ENCODE results near the gene NDST1.

NDST1 gene

DNA sequence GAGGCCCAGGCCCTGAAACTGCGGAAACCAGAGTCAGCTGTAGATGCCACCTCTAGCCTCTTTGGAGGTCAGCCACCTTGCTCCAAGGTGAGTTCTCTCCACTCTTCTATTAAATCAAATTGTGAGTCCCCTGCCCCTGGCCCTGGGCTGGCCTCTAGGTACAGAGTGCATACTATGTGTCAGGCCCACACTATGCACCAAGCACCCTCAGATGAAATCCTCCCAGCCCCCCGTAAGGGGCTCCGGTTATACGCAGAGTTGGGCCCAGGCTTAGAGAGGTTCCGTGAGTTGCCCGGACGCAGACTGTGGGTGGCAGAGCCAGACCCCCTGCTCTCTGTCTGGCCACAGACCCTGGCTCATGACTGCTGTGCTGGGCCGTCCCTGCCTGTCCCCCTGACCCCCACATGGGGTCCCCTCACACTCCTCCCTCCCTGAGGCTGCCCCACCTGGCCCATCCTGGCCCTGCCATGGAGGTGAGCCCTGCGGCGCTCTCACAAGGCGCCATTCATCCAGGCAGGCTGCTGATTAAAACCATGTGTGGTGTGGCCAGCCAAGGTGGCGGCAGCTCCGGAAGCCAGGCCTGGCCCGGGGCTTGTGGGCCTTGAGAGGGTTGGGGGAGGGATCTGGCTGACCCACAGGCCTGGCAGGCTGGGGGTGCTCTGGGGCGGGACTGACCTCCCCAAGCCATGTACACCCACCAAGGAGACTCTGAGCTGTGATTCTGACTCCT is 67.1 kb downstream of the NDST1 start:
- TF ChIP-seq, protein P1, sequence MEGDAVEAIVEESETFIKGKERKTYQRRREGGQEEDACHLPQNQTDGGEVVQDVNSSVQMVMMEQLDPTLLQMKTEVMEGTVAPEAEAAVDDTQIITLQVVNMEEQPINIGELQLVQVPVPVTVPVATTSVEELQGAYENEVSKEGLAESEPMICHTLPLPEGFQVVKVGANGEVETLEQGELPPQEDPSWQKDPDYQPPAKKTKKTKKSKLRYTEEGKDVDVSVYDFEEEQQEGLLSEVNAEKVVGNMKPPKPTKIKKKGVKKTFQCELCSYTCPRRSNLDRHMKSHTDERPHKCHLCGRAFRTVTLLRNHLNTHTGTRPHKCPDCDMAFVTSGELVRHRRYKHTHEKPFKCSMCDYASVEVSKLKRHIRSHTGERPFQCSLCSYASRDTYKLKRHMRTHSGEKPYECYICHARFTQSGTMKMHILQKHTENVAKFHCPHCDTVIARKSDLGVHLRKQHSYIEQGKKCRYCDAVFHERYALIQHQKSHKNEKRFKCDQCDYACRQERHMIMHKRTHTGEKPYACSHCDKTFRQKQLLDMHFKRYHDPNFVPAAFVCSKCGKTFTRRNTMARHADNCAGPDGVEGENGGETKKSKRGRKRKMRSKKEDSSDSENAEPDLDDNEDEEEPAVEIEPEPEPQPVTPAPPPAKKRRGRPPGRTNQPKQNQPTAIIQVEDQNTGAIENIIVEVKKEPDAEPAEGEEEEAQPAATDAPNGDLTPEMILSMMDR (conservative IDR thresholded peaks at IDR 0.05; ENCODE audit: low read length), result no peak
- no peak overlapping the region for H3K4me3 ChIP-seq (ENCODE audit: low read length)
- DNase-seq (ENCODE audit: low read depth), result peak; percentile 27

DNA sequence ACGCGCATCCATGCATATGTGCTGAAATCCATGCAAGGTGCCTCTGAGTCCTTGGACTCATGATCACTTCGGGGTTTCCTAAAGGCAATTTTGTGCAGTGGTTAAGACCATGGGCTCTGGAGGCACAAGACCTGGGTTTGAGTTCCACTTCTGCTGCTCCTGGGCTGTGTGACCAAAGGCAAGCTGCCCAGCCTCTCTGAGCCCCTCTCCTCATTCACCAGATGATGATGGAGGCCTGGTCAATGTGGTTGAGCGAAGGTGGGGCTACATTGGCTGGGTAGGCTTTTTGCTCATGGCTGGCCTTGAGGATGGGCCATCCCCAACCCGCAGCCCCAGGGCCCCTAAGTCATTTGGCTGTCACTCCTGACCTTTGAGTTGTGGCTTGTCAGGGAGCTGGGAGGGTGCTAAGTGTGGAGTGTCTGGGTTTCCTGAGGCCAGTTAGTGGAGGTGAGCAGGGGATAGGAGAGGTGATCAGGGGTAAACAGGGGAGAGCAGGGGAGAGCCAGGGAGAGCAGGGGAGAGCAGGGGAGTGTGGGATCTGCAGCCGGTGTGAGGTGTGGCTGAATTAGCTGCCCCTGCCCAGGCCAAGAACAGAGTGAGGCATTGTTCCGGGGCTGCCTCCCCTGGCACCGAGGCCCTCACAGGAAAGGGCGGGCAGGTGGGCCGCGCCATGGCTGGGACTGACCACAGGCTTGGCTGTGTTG is 68.0 kb downstream of the NDST1 start:
- TF ChIP-seq, protein P1 (conservative IDR thresholded peaks at IDR 0.05; ENCODE audit: low read length), result no peak
- no peak for DNase-seq (ENCODE audit: low read depth)
- H3K4me3 ChIP-seq (ENCODE audit: low read length), result no peak overlapping the region

DNA sequence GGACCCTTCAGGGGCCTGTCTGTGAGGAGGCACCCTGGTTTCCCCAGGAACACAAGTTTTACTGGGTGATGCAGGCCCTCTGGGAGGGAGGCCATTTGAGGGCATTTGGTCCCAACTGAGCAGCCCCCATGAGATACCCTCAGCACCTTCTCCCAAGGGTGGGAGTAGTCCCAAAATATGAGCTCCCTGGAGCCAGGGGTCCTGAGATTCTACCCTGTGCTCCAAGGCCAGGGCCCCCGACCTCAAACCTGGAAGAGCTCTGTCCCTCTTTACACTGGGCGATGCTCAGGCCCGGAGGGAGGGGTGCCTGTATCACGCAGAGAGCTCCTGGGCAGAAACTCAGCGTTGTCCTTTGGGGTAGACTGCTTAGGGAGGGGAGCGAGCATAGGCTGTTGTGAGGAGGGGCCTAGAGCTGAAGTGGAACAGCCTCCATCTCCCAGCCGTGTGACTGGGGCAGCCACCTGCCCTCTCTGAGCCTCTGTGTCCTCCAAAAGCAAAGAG is 68.6 kb downstream of the NDST1 start:
- no peak for DNase-seq (ENCODE audit: low read depth)
- no peak overlapping the region for H3K4me3 ChIP-seq (ENCODE audit: low read length)
- TF ChIP-seq, protein P1 (conservative IDR thresholded peaks at IDR 0.05; ENCODE audit: low read length), result no peak

DNA sequence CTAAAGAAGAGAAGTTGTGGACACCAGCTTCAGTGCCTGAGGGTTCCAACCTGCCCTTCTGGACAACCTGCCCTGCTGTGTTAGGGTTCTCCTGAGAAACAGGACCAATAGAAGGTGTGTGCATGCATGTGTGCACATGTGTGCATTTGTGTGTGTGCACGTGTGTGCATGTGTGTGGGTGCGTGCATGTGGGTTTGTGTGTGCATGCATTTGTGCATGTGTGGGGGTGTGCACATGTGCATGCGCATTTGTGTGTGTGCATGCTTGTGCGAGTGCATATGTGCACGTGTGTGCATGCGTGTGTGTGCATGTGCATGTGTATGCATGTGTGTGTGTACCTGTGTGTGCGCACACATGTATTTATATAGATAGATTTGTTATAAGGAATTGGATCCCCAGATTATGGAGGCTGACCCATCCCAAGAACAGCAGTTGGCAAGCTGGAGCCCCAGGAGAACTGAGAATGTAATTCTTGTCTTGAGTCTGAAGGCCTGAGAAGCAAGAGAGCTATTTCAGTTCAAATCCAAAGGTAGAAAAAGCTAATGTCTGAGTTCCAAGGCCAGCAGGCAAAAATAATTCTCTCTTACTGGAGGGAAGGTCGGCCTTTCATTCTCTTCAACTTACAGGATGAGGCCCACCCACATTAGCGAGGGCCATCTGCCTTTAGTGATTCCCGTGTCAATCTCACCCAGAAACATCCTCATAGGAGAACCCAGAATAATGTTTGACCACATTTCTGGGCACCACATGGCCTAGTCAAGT is 69.6 kb downstream of the NDST1 start:
- TF ChIP-seq, protein P1 (conservative IDR thresholded peaks at IDR 0.05; ENCODE audit: low read length), result no peak
- DNase-seq (ENCODE audit: low read depth), result no peak
- H3K4me3 ChIP-seq (ENCODE audit: low read length), result no peak overlapping the region

DNA sequence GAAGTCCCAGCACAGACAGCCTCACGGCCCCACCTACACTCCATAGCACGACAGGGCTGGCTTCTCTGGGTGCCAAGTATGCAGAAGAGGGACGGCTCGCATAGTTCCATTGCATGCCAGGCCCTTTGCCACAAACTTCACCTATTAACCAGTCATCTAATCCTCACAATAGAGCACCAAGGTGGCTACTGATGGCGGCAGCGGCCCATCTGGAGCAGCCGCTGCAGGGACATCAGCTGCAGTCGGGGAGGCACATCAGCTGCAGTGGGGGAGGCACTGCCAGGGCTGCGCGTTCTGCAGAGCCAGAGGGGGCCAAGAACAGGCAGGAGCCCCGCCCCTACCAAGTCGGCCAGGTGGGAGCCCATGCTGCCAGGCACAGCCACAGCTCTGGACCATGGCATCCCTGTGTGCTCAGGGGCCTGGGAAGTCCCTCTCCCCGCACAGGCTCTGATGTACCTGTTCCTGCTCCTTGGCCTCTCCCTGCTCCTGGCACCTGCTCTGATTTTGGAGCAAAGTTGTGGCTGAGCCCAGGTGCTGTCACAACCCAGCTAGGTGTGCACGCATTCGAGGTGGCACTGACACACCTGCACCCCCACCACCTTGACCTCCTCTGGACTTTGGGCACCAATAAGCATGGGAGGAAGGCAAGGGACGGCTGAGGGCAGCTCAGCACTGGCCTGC is 71.0 kb downstream of the NDST1 start:
- no peak overlapping the region for H3K4me3 ChIP-seq (ENCODE audit: low read length)
- TF ChIP-seq, protein P1 (conservative IDR thresholded peaks at IDR 0.05; ENCODE audit: low read length), result no peak

DNA sequence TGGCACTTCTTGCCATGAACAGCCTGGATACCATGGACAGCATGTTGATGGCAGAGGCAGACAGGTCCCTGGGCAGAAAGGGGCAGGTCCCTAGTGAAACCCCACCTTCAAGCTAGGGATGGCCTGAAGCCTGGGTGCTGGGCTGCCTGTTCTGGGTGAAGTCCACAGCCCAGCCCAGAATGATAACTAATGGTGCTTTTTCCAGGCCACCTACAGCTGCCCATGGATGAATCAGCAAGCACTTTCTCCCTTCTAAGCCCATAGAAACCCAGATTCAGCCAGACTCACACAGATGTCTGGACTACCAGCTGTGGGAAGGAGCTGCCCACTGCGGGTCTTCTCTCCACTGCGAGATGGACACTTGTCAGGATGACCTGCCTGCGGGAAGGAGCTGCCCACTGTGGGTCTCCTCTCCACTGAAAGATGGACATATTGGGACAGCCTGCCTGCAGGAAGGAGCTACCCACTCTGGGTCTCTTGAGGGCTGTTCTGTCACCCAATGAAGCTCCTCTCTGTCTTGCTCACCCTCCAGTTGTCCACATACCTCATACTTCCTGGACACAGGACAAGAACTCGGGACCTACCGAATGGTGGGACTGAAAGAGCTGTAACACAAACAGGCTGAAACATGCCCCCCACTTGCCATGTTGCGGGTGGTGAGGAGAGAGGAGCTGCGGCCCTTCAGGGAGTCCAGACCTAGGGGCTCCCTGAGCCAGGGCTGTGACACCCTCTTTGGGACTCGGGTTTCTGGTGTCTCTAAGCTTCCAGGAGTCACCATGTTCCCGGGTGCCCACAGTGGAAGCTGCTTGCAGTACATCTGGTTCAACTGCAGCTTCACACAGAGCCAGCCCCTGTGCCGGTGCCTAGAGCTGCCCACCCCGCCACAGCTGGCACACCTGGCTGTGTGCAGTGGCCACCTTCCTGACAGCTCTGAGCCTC is 71.8 kb downstream of the NDST1 start:
- TF ChIP-seq, protein P1 (conservative IDR thresholded peaks at IDR 0.05; ENCODE audit: low read length), result no peak
- H3K4me3 ChIP-seq (ENCODE audit: low read length), result no peak overlapping the region
- no peak for DNase-seq (ENCODE audit: low read depth)

More for the DNA sequence above, 71.0 kb downstream of the NDST1 start:
- no peak for DNase-seq (ENCODE audit: low read depth)

Data from AG10803 (cell line).